ENCODE results near the gene IL25. TPM values are rescaled to one million over a fixed set of nuclear protein-coding genes. Genes with fewer than 3 reads are reported as not detected.

Gene IL25
- total and polyA plus RNA-seq, 2 of the 13 experiments (the other 11 are each of a cell fraction or from before 2014, with no cell fraction given) = not detected

DNA sequence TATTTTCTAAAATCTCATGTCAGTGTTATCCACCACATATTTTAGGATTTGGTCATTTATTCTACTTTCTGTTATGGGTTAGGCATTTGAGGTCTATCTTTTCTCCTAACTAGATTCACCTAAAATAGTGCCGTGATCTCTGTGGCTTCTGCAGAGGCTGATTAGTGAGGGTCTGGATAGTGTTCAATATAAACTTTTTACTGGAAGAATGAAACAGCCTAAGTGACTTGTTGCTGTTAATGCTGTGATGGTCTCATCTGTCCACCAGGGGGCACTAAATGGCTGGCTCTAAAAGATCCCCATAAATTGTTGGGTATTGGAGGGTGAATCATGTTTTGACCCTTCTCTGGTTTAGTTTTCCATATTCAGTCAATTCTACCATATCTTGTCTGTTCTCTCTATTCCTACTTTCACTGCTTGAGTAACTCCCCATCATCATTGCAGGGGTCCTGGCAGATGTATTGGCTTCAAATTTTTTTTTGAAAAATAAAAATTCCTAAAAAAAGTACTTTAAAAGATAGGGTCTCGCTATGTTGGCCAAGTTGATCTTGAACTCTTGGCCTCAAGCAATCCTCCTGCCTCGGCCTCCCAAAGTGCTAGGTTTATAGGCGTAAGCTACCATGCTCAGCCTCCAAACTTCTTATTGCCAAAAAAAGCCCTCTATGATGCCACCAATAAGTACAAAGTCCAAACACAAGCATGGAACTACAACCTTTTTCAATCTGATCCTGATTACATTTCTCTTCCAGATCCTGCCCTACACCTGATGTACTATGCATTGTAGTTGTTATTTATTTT is 44.5 kb upstream of the IL25 start (continued):
- TF ChIP-seq, protein P1, sequence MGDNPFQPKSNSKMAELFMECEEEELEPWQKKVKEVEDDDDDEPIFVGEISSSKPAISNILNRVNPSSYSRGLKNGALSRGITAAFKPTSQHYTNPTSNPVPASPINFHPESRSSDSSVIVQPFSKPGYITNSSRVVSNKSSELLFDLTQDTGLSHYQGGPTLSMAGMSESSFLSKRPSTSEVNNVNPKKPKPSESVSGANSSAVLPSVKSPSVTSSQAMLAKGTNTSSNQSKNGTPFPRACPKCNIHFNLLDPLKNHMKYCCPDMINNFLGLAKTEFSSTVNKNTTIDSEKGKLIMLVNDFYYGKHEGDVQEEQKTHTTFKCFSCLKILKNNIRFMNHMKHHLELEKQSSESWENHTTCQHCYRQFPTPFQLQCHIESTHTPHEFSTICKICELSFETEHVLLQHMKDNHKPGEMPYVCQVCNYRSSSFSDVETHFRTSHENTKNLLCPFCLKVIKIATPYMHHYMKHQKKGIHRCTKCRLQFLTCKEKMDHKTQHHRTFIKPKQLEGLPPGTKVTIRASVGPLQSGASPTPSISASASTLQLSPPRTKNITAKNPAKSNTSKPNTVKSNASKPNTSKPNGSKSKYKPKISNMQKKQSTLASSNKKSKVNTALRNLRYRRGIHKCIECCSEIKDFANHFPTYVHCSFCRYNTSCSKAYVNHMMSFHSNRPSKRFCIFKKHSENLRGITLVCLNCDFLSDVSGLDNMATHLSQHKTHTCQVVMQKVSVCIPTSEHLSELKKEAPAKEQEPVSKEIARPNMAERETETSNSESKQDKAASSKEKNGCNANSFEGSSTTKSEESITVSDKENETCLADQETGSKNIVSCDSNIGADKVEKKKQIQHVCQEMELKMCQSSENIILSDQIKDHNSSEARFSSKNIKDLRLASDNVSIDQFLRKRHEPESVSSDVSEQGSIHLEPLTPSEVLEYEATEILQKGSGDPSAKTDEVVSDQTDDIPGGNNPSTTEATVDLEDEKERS (CRISPR knock-in tag; IDR thresholded peaks at IDR 0.05) = no peak
- TF ChIP-seq, protein P2, sequence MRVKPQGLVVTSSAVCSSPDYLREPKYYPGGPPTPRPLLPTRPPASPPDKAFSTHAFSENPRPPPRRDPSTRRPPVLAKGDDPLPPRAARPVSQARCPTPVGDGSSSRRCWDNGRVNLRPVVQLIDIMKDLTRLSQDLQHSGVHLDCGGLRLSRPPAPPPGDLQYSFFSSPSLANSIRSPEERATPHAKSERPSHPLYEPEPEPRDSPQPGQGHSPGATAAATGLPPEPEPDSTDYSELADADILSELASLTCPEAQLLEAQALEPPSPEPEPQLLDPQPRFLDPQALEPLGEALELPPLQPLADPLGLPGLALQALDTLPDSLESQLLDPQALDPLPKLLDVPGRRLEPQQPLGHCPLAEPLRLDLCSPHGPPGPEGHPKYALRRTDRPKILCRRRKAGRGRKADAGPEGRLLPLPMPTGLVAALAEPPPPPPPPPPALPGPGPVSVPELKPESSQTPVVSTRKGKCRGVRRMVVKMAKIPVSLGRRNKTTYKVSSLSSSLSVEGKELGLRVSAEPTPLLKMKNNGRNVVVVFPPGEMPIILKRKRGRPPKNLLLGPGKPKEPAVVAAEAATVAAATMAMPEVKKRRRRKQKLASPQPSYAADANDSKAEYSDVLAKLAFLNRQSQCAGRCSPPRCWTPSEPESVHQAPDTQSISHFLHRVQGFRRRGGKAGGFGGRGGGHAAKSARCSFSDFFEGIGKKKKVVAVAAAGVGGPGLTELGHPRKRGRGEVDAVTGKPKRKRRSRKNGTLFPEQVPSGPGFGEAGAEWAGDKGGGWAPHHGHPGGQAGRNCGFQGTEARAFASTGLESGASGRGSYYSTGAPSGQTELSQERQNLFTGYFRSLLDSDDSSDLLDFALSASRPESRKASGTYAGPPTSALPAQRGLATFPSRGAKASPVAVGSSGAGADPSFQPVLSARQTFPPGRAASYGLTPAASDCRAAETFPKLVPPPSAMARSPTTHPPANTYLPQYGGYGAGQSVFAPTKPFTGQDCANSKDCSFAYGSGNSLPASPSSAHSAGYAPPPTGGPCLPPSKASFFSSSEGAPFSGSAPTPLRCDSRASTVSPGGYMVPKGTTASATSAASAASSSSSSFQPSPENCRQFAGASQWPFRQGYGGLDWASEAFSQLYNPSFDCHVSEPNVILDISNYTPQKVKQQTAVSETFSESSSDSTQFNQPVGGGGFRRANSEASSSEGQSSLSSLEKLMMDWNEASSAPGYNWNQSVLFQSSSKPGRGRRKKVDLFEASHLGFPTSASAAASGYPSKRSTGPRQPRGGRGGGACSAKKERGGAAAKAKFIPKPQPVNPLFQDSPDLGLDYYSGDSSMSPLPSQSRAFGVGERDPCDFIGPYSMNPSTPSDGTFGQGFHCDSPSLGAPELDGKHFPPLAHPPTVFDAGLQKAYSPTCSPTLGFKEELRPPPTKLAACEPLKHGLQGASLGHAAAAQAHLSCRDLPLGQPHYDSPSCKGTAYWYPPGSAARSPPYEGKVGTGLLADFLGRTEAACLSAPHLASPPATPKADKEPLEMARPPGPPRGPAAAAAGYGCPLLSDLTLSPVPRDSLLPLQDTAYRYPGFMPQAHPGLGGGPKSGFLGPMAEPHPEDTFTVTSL (CRISPR knock-in tag; IDR thresholded peaks at IDR 0.05; ENCODE audit: borderline replicate concordance) = no peak
- TF ChIP-seq MTF2 (CRISPR knock-in tag; IDR thresholded peaks at IDR 0.05; ENCODE audit: borderline replicate concordance) = no peak
- no peak for TF ChIP-seq HOXA3 (CRISPR knock-in tag; IDR thresholded peaks at IDR 0.05)
- TF ChIP-seq, protein P3, sequence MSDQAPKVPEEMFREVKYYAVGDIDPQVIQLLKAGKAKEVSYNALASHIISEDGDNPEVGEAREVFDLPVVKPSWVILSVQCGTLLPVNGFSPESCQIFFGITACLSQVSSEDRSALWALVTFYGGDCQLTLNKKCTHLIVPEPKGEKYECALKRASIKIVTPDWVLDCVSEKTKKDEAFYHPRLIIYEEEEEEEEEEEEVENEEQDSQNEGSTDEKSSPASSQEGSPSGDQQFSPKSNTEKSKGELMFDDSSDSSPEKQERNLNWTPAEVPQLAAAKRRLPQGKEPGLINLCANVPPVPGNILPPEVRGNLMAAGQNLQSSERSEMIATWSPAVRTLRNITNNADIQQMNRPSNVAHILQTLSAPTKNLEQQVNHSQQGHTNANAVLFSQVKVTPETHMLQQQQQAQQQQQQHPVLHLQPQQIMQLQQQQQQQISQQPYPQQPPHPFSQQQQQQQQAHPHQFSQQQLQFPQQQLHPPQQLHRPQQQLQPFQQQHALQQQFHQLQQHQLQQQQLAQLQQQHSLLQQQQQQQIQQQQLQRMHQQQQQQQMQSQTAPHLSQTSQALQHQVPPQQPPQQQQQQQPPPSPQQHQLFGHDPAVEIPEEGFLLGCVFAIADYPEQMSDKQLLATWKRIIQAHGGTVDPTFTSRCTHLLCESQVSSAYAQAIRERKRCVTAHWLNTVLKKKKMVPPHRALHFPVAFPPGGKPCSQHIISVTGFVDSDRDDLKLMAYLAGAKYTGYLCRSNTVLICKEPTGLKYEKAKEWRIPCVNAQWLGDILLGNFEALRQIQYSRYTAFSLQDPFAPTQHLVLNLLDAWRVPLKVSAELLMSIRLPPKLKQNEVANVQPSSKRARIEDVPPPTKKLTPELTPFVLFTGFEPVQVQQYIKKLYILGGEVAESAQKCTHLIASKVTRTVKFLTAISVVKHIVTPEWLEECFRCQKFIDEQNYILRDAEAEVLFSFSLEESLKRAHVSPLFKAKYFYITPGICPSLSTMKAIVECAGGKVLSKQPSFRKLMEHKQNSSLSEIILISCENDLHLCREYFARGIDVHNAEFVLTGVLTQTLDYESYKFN (CRISPR knock-in tag; conservative IDR thresholded peaks at IDR 0.05) = no peak
- TF ChIP-seq PHF21A (CRISPR knock-in tag; IDR thresholded peaks at IDR 0.05) = no peak
- TF ChIP-seq CCAR2 (optimal IDR thresholded peaks at IDR 0.05; ENCODE audit: low read depth, low read length) = no peak
- no peak for TF ChIP-seq HOMEZ (CRISPR knock-in tag; IDR thresholded peaks at IDR 0.05; ENCODE audit: low read depth)
- TF ChIP-seq, protein P4, sequence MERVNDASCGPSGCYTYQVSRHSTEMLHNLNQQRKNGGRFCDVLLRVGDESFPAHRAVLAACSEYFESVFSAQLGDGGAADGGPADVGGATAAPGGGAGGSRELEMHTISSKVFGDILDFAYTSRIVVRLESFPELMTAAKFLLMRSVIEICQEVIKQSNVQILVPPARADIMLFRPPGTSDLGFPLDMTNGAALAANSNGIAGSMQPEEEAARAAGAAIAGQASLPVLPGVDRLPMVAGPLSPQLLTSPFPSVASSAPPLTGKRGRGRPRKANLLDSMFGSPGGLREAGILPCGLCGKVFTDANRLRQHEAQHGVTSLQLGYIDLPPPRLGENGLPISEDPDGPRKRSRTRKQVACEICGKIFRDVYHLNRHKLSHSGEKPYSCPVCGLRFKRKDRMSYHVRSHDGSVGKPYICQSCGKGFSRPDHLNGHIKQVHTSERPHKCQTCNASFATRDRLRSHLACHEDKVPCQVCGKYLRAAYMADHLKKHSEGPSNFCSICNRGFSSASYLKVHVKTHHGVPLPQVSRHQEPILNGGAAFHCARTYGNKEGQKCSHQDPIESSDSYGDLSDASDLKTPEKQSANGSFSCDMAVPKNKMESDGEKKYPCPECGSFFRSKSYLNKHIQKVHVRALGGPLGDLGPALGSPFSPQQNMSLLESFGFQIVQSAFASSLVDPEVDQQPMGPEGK (CRISPR knock-in tag; IDR thresholded peaks at IDR 0.05) = peak; percentile 31; the same call in 1 of the 2 replicates
- TF ChIP-seq PCBP2 (optimal IDR thresholded peaks at IDR 0.05; ENCODE audit: low read depth, low read length, poor library complexity, severe bottlenecking) = no peak
- TF ChIP-seq WIZ (CRISPR knock-in tag; IDR thresholded peaks at IDR 0.05) = no peak

All from HepG2 (cell line).